Ramos (cell line): Measurements from ENCODE around the gene DACH1.

Experiments
- in situ Hi-C: fragments of 300-500 bp; cut with MboI; formaldehyde crosslinking; loops from one replicate; pipeline ENCODE4 v1.14.3; 2022; ENCODE audit warnings: low sequenced_read_pairs; ENCODE audit not compliant: unreplicated experiment

The DACH1 gene

GRCh38 chr13:71830736-71831135 lies 36.3 kb downstream of the DACH1 start:
- in situ Hi-C loops, result no loop called here

GRCh38 chr13:71830323-71830722 lies 36.7 kb downstream of the DACH1 start:
- in situ Hi-C loops, result no loop called here

DNA sequence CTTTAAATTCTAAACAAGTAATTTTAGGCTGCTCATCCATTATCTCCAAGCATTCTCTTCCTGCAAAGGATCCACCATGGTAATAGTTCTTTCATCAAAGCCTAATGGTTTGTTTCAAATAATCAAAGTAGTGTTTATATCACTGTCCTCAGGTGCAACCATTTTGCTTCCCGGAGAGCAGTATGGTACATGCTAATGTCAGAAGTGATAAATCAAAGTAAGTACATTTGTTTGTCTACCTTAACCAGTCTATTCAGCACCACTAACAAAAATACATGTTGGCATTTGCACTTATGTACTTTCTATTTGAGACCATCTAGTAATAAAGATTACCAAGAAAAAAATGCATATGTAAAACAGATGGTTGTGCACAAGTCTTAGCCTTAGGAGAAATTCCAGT lies 37.5 kb downstream of the DACH1 start:
- in situ Hi-C loops, result no loop called here

GRCh38 chr13:71828564-71828963 lies 38.4 kb downstream of the DACH1 start:
- in situ Hi-C loops, result no loop called here

GRCh38 chr13:71828117-71828516 lies 38.9 kb downstream of the DACH1 start:
- in situ Hi-C loops, result no loop called here

- in situ Hi-C loops, result no loop called here
These were observed 39.8 kb downstream of the DACH1 start for GRCh38 chr13:71827241-71827640.

DNA sequence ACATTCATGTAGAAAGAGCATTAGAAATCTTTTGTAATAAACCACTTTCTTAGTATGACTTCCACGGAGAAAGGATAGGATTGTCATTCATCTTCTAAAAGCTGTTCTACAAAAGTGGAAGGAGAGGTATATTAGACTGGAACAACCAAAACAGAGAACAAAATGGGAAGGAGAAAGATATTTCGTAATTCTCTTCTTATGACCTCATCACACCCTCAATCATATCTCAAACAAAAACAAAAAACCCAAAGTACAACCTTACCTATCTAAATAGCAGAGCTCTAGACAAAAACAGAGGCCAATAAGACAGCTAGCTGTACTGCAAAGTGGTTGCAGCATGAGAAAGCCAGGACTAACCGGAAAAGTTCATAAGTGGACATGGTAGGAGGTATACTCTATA lies 46.3 kb downstream of the DACH1 start:
- in situ Hi-C loops, result no loop called here

DNA sequence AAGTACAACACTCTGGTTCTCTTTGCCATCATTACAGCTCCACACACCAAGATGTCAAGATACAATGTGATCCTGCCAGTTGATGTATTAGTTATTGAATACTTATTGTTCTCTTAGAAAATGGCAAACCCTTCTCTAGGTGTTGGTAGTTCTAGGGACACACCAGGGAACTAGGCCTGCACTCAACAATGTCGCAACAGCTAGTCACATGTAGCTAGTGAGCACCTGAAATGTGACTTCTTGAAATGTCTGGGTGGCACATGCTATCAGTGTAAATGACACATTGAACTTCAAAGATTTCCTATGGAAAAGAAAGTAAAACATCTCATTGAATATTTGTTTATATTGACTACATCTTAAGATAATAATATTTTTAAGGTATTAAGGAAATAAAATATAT lies 49.7 kb downstream of the DACH1 start:
- in situ Hi-C loops, result no loop called here

DNA sequence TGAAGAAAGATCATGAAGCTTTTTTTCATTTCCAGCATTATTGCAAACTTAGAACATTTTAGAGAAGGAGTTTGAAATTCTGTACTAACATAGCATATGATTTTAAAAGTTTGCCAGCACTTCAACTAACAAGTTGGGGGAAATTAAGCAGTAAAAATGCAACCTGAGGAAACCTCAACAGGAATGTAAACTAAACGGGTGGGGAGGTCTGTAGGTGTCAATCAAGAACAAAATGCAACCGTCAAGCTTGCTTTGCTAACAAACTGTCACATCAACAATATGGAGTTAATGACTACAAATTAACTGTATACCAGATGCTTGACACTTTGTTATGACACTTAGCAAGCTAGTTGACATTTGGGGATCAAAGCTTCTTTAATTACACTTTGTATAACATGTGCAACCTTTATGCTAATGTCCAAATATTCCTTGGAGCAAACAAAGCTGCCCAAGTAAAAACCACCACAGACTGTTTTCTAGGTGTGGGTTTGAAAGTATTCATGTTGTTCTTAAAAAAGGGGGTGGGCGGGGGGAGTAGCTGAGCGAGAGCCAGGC lies 52.1 kb downstream of the DACH1 start:
- in situ Hi-C loops, result no loop called here

DNA sequence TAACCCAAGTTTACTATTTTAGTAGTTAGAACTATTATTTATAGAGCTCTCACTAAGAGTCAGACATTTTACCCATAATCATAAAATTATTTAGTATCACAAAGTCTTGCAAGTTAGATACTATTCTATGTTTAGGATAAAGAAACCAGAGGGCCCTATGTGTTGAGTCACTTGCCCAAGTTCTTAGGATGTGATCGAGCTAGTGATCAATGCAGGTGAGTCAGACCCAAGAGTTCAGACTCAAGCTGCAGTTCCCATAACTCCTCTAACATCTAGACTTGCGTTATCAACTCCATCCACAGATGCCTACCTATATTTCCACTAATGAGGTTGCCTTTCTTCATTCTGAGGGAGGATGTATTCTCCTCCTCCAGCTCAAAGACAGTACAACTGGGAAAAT lies 53.8 kb downstream of the DACH1 start:
- in situ Hi-C loops, result no loop called here

DNA sequence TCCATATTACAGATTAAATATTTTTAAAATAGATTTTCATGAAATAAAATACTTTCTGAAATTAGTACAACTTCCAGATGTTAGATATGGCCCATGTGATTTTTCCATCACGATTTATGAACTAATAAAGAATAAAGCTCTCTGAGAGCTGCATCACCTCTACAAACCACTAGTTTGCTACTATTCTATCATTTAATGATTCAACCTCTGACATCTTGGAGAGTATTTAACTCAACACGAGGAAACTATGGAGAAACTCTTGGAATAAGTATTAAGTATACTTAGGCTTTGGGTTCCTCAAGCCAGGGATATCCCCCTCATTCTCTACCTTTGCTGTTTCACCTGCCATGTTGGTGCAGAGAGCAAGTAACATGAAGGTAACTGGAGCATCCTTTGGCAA lies 55.7 kb downstream of the DACH1 start:
- in situ Hi-C loops, result no loop called here

DNA sequence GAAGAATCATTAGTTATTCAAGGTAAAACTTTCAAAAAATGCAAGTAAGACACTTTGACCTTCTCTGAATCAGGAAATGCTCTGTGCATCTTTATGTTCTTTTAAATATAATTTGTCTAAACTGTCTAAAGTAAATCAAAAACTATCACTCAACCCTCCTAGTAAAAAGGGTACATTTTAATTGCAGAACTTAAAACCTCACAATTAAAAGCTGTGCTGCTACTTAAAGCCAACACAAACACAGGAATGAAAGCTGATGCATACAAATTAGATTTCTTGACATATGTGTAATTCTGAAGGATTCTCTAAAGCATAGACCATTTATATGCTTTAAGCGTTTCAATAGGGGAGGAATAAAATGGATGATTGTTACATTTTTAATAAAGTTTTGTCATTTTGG lies 58.3 kb downstream of the DACH1 start:
- in situ Hi-C loops, result no loop called here

DNA sequence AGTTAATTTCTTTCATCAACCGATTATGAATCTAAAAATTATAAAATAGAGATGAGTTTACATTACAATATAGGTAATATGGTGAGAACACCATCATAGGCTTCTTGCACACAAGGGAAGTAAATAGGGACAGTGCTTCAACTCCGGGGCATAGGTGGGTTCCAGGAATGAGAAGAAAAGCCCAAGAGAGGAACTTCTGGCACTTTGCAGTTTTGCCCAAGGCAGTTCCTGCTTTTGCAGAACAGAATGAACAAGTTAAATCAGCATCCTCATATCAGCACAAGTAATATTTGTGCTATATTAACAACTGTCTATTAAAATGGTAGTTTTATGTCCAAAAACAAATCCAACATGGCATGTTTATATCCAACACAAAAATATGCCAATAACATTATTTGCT lies 60.1 kb downstream of the DACH1 start:
- in situ Hi-C loops, result no loop called here

DNA sequence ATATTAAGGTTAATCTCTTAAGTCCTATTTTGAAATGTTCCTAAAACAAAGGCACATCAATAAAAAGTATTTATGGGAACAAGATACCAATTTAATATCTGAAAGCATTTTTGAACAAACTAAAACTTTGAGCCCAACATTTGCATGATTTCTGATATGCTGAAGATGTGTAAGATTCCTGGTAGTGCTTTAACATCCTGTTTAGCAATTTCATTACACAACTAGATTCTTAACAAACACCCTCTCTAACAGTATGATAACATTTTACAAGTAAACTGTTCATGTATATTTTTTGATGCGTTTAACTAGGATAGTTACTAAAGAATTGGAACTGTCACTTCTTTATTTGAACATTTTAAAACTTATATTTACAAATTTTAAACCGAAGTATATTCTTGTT lies 63.9 kb downstream of the DACH1 start:
- in situ Hi-C loops, result no loop called here

- in situ Hi-C loops, result no loop called here
These were observed 65.2 kb downstream of the DACH1 start for GRCh38 chr13:71801781-71802180.

DNA sequence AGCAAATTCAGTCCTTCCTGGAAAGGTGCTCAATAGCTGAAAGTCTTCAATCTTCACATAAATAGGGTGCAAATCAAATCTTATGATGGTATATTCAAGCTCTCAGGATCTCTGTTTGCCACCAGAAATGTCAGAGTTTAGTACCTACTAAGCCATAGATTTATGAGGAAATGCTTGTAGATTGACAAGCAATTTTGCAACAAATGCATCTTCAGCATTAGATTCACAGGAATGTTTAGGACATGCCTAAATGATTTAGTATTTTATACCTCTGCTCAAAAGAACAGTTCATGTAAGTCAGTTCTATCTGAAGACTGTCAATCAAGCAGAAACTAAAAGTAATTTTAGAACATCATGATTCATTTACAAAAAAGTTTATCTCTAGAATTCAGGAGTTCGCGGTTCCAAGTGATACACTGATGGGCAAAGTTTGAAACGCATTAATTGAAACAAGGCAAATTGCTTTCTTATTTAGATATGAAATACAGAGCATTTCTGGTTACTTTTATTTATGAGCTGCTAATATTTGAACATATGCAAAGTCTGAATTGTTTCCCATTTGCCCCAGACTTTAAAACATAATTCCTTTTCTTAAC lies 65.7 kb downstream of the DACH1 start:
- in situ Hi-C loops, result no loop called here

DNA sequence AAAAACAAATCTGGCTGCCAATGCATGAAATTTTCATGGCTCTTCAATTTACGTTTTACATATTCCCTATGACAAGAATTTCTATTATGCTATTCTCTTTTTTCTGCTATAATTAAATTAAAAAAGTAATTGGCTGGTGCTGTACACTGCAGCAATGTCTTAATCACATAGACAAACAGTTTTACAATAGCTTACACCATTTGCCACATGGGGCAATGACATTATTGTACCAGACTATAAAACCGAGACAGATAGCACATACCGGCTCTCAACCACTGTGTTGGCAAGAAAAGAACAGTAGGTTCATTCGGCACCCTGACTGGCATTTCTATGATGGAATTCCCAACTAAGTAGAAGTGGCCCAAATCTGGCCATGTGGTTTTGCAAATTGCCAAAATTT lies 67.7 kb downstream of the DACH1 start:
- in situ Hi-C loops, result no loop called here

- in situ Hi-C loops, result no loop called here
These were observed 68.3 kb downstream of the DACH1 start for GRCh38 chr13:71798707-71799106.

DNA sequence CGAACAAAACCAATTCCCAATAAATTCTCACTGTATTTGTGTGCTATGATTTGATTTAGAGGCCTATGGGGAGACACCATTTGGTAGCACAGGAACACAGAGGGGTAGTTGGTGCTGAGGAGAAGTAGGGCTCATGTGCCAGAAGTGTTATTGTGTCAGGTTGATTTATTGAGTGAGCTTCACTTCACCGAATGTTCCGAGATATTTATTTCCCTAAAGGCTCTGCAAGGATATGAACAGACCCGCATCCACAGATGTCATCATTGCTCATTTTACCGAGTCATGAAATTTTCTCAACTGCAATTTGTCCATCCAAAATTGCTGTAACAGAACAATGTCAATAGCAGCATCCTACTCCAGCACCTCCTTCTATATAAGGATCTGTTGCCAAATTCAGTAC lies 69.5 kb downstream of the DACH1 start:
- in situ Hi-C loops, result no loop called here

- in situ Hi-C loops, result no loop called here
These were observed 77.2 kb downstream of the DACH1 start for GRCh38 chr13:71789693-71790329.

DNA sequence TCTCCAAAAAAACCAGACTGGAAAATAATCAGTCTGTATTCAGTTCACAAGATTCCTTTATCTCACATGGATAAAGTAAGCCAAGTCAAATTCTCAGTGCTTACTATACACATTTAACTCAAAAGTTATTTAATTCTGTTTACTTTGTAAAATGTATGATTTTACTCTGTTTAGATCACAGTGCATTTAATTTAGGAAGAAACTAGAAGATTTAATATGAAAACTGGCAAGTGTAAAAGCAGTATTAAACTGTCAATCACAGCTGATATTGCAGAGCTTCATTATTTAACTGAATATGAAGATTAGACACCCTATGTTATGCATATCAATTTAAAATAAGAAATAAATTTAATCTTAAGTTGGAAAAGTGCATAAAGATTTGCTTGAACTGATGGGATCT lies 78.0 kb downstream of the DACH1 start:
- in situ Hi-C loops, result no loop called here

DNA sequence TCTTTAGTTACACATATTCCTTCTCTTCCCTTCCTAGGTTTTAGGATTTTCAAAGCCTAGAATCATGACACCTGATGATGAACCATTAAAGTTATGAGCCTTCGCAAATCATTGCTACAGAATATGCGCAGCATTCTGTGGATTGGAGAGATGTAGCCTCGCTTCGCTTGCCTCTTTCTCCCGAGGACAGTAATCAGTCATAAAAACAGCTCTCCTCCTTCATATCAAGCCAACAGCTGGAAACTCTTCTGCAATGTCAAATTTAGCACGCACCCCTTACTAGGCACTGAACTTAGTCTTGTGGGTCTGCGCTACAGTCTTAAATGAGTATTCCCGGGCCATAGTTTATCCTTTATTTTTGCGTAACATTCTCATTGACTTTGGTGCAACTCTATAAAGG lies 79.6 kb downstream of the DACH1 start:
- in situ Hi-C loops, result no loop called here
